ENCODE results near the gene FAM131A. TPM values are rescaled to one million over a fixed set of nuclear protein-coding genes. Genes with fewer than 3 reads are reported as not detected.

Gene FAM131A
- total RNA-seq, 1 donor = 9.8 TPM

DNA sequence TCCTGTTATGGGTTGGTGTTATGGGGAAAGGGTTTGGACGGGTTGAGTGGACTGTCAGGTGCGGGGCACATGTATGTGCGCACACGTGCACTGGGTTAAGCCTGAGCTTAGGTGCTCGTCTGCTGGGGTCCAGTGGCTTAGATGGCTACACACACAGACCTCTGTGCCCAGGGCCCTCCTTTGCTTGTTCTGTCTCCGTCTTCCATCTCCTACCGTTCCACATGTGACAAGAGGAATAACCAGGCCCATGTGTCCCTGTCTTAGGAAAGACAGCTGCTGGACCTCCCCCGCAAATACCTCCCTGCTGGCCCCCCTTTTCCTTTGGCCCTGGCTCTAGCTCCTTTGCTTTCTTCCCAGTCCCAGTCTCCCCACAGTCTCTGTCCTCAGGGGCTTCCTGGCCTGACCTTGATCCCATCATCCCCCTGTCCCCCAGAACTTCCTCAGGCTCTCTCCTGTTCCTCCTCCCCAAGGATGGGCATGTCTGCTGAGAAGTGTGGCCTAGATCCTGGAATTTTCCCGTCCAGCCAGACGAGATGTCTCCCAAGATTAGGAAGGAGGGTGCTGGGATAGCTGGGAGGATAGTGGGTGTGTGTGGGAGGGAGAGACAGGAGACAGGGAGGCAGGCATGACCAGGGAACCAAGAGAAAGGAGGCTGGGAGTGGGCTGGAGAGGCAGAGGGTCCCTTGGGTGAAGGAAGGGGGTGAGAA is 41.4 kb downstream of the FAM131A start:
- Histone ChIP-seq H4K20me1 (ENCODE audit: insufficient read depth, low read length) (no peaks in the 10 kb centered on the region), H3K9me3 (ENCODE audit: low read depth, low read length) (no peaks in the 10 kb centered on the region), H3K27me3 (ENCODE audit: insufficient read depth, low read length) (peaks cover 70% of the 10 kb centered on the region), H3K27ac (ENCODE audit: low read depth, low read length) (no peak overlapping the region), H3K4me3 (ENCODE audit: insufficient read depth, low read length) (no peak overlapping the region), H3K4me1 (ENCODE audit: insufficient read depth, low read length) (no peaks in the 10 kb centered on the region), H3K4me2 (ENCODE audit: insufficient read depth, low read length) (no peak overlapping the region), H2AFZ (ENCODE audit: low read length) (no peak overlapping the region), H3K79me2 (ENCODE audit: insufficient read depth, low read length) (no peaks in the 10 kb centered on the region), H3K36me3 (ENCODE audit: insufficient read depth, low read length) (no peaks in the 10 kb centered on the region)
- TF ChIP-seq, protein P1, sequence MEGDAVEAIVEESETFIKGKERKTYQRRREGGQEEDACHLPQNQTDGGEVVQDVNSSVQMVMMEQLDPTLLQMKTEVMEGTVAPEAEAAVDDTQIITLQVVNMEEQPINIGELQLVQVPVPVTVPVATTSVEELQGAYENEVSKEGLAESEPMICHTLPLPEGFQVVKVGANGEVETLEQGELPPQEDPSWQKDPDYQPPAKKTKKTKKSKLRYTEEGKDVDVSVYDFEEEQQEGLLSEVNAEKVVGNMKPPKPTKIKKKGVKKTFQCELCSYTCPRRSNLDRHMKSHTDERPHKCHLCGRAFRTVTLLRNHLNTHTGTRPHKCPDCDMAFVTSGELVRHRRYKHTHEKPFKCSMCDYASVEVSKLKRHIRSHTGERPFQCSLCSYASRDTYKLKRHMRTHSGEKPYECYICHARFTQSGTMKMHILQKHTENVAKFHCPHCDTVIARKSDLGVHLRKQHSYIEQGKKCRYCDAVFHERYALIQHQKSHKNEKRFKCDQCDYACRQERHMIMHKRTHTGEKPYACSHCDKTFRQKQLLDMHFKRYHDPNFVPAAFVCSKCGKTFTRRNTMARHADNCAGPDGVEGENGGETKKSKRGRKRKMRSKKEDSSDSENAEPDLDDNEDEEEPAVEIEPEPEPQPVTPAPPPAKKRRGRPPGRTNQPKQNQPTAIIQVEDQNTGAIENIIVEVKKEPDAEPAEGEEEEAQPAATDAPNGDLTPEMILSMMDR (IDR thresholded peaks at IDR 0.05; ENCODE audit: extremely low read depth, low read depth, low read length) = no peak
- peak; percentile 88 for DNase-seq (ENCODE audit: insufficient read length, low spot score, missing footprints)

GRCh38 chr3:184379358-184380184 is 42.2 kb downstream of the FAM131A start, which contains the start of gene CHRD:
Gene CHRD, plus strand, starts transcription at chr3:184380054. Its CDS starts 265 bp downstream, at chr3:184380319.
- no peak within 1 kb of the TSS for H2AFZ ChIP-seq (ENCODE audit: low read length)
- no peaks in the 10 kb centered on the region for H3K36me3 ChIP-seq (ENCODE audit: insufficient read depth, low read length)
- H3K27me3 ChIP-seq (ENCODE audit: insufficient read depth, low read length) = peaks cover 67% of the 10 kb centered on the region
- H3K9me3 ChIP-seq (ENCODE audit: low read depth, low read length) = no peaks in the 10 kb centered on the region
- no peaks in the 10 kb centered on the region for H3K79me2 ChIP-seq (ENCODE audit: insufficient read depth, low read length)
- TF ChIP-seq, protein P1 (IDR thresholded peaks at IDR 0.05; ENCODE audit: extremely low read depth, low read depth, low read length) = no peak
- H3K27ac ChIP-seq (ENCODE audit: low read depth, low read length) = no peak within 1 kb of the TSS
- peak within 1 kb of the TSS; percentile 60 for H3K4me2 ChIP-seq (ENCODE audit: insufficient read depth, low read length)
- peak within 1 kb of the TSS; percentile 19 for H3K4me3 ChIP-seq (ENCODE audit: insufficient read depth, low read length)
- H4K20me1 ChIP-seq (ENCODE audit: insufficient read depth, low read length) = no peaks in the 10 kb centered on the region
- DNase-seq (ENCODE audit: insufficient read length, low spot score, missing footprints) = peak; percentile 83
- no peaks in the 10 kb centered on the region for H3K4me1 ChIP-seq (ENCODE audit: insufficient read depth, low read length)

- Histone ChIP-seq H3K27me3 (ENCODE audit: insufficient read depth, low read length) (peaks cover 64% of the 10 kb centered on the region), H3K36me3 (ENCODE audit: insufficient read depth, low read length) (no peaks in the 10 kb centered on the region), H3K79me2 (ENCODE audit: insufficient read depth, low read length) (no peaks in the 10 kb centered on the region), H3K27ac (ENCODE audit: low read depth, low read length) (no peak overlapping the region), H2AFZ (ENCODE audit: low read length) (no peak overlapping the region), H3K4me1 (ENCODE audit: insufficient read depth, low read length) (no peaks in the 10 kb centered on the region), H4K20me1 (ENCODE audit: insufficient read depth, low read length) (no peaks in the 10 kb centered on the region), H3K9me3 (ENCODE audit: low read depth, low read length) (no peaks in the 10 kb centered on the region), H3K4me2 (ENCODE audit: insufficient read depth, low read length) (peak overlapping the region; percentile 60), H3K4me3 (ENCODE audit: insufficient read depth, low read length) (no peak overlapping the region)
- TF ChIP-seq, protein P1 (IDR thresholded peaks at IDR 0.05; ENCODE audit: extremely low read depth, low read depth, low read length) = no peak
- DNase-seq (ENCODE audit: insufficient read length, low spot score, missing footprints) = peak; percentile 99
Measured at GRCh38 chr3:184380185-184380626, 42.8 kb downstream of the FAM131A start.

Data from osteoblast (primary cell).